ENCODE measurements around the gene MEX3A. TPM values are rescaled to one million over a fixed set of nuclear protein-coding genes. Genes with fewer than 3 reads are reported as not detected.
A peak's percentile ranks its signal among the peaks of the same experiment; 100 is the strongest.
"Not testable (repeated sequence)": the region's sequence is repeated elsewhere in the genome, so short reads cannot be mapped to it uniquely, and the experiment has no call there.

Gene MEX3A
- total RNA-seq, 2 experiments from 2014 or later = 0.48 to 0.79 TPM

- H3K27ac Mint-ChIP-seq = no peak overlapping the region
- H3K4me1 Mint-ChIP-seq = peaks cover 38% of the 10 kb centered on the region
- DNase-seq (no peak), ATAC-seq (no peak)
- peaks cover 17% of the 10 kb centered on the region for H3K27me3 Mint-ChIP-seq
- ChIA-PET POLR2A (interaction anchor here (0.6 to 2.1 kb wide), 4 partner anchors 10 to 66 kb away, joined by 3 to 7 read pairs (median 4); no protein-coding TSS in a partner anchor), CTCF (interaction anchor here (0.6 to 29.1 kb wide), 4 partner anchors 11 to 128 kb away, joined by 3 to 929 read pairs (median 26); partner anchors contain the start of gene MEX3A)
- no peaks in the 10 kb centered on the region for H3K9me3 Mint-ChIP-seq (ENCODE audit: low read depth)
- peak overlapping the region; percentile 93 for H3K4me3 Mint-ChIP-seq
- intact Hi-C loops (cut with DNase I, micrococcal nuclease) = no loop called here
- peaks cover 21% of the 10 kb centered on the region for H3K36me3 Mint-ChIP-seq (ENCODE audit: low read depth)
Observed at GRCh38 chr1:156117414-156118176, 35.3 kb upstream of the MEX3A start.

GRCh38 chr1:156116731-156117130 lies 34.5 kb upstream of the MEX3A start:
- DNase-seq; H3K9me3 Mint-ChIP-seq (ENCODE audit: low read depth); intact Hi-C loops (cut with DNase I, micrococcal nuclease); H3K27ac Mint-ChIP-seq; ATAC-seq: not testable (repeated sequence)
- CTCF ChIA-PET = interaction anchor here (1.5 to 29.1 kb wide), 3 partner anchors 12 to 29 kb away, joined by 3 to 929 read pairs (median 49); partner anchors contain the start of gene MEX3A
- Mint-ChIP-seq H3K27me3 (peaks cover 19% of the 10 kb centered on the region), H3K4me1 (peaks cover 35% of the 10 kb centered on the region), H3K4me3 (peak overlapping the region; percentile 93), H3K36me3 (ENCODE audit: low read depth) (peaks cover 21% of the 10 kb centered on the region)
- POLR2A ChIA-PET = interaction anchor here (0.7 to 2.1 kb wide), 2 partner anchors 10 to 64 kb away, joined by 3 to 4 read pairs; no protein-coding TSS in a partner anchor

GRCh38 chr1:156115514-156116374 lies 33.5 kb upstream of the MEX3A start:
- no peak for ATAC-seq
- ChIA-PET CTCF (interaction anchor here (0.8 to 29.1 kb wide), 4 partner anchors 13 to 49 kb away, joined by 3 to 929 read pairs (median 26); partner anchors contain the start of gene MEX3A), POLR2A (interaction anchor here (1.0 to 5.1 kb wide), 7 partner anchors 8 to 18 kb away, joined by 3 to 25 read pairs (median 7); no protein-coding TSS in a partner anchor)
- peaks cover 19% of the 10 kb centered on the region for H3K27me3 Mint-ChIP-seq
- no peaks in the 10 kb centered on the region for H3K9me3 Mint-ChIP-seq (ENCODE audit: low read depth)
- peak overlapping the region; percentile 83 for H3K27ac Mint-ChIP-seq
- H3K4me3 Mint-ChIP-seq = peak overlapping the region; percentile 93
- H3K36me3 Mint-ChIP-seq (ENCODE audit: low read depth) = peaks cover 21% of the 10 kb centered on the region
- intact Hi-C loops (cut with DNase I, micrococcal nuclease) = loop anchor here (1.0 to 2.0 kb wide), 3 partner anchors 8 to 63 kb away; partner anchors contain the start of gene UBQLN4 (in 1 of the 2)
- DNase-seq = no peak
- H3K4me1 Mint-ChIP-seq = peaks cover 35% of the 10 kb centered on the region

- Mint-ChIP-seq H3K27ac (peak overlapping the region; percentile 83), H3K36me3 (ENCODE audit: low read depth) (peaks cover 16% of the 10 kb centered on the region), H3K4me1 (peaks cover 28% of the 10 kb centered on the region), H3K27me3 (peaks cover 19% of the 10 kb centered on the region), H3K4me3 (peak overlapping the region; percentile 93), H3K9me3 (ENCODE audit: low read depth) (no peaks in the 10 kb centered on the region)
- POLR2A ChIA-PET = interaction anchor here (1.0 to 5.1 kb wide), 6 partner anchors 8 to 18 kb away, joined by 3 to 25 read pairs (median 8); no protein-coding TSS in a partner anchor
- intact Hi-C loops (cut with DNase I, micrococcal nuclease) = loop anchor here (1.0 to 2.0 kb wide), 7 partner anchors 8 to 390 kb away; partner anchors contain the start of gene UBQLN4 (in 1 of the 2)
- ATAC-seq (no peak), DNase-seq (peak; percentile 50)
- CTCF ChIA-PET = interaction anchor here (0.5 to 29.1 kb wide), 5 partner anchors 13 to 109 kb away, joined by 3 to 929 read pairs (median 4); partner anchors contain the start of gene MEX3A
Observed at GRCh38 chr1:156114919-156115513, 32.8 kb upstream of the MEX3A start.

- CTCF ChIA-PET = interaction anchor here (0.5 to 29.1 kb wide), 4 partner anchors 14 to 109 kb away, joined by 3 to 929 read pairs (median 26); partner anchors contain the start of gene MEX3A
- Mint-ChIP-seq H3K9me3 (ENCODE audit: low read depth) (no peaks in the 10 kb centered on the region), H3K27ac (peak within 1 kb of the TSS; percentile 83), H3K27me3 (peaks cover 19% of the 10 kb centered on the region), H3K4me1 (peaks cover 26% of the 10 kb centered on the region), H3K4me3 (peak within 1 kb of the TSS; percentile 93), H3K36me3 (ENCODE audit: low read depth) (peaks cover 13% of the 10 kb centered on the region)
- ATAC-seq (peak; percentile 91), DNase-seq (peak; percentile 90)
- POLR2A ChIA-PET = interaction anchor here (0.7 to 5.1 kb wide), 7 partner anchors 8 to 980 kb away, joined by 3 to 25 read pairs (median 7); no protein-coding TSS in a partner anchor
- intact Hi-C loops (cut with DNase I, micrococcal nuclease) = loop anchor here (1.0 to 2.0 kb wide), 6 partner anchors 8 to 391 kb away; partner anchors contain the start of gene UBQLN4 (in 1 of the 2)
Observed at GRCh38 chr1:156114101-156114918, 32.0 kb upstream of the MEX3A start, which contains the start of gene LMNA. Gene LMNA (plus strand): TSS chr1:156114711. CDS start chr1:156114919, 208 bp downstream.

- intact Hi-C loops (cut with DNase I, micrococcal nuclease) = no loop called here
- peak overlapping the region; percentile 93 for H3K4me3 Mint-ChIP-seq
- H3K36me3 Mint-ChIP-seq (ENCODE audit: low read depth) = peaks cover 11% of the 10 kb centered on the region
- no peak for ATAC-seq
- DNase-seq = no peak
- H3K4me1 Mint-ChIP-seq = peaks cover 26% of the 10 kb centered on the region
- H3K27ac Mint-ChIP-seq = peak overlapping the region; percentile 82
- POLR2A ChIA-PET = interaction anchor here (0.7 to 5.1 kb wide), 5 partner anchors 10 to 979 kb away, joined by 3 to 25 read pairs (median 4); no protein-coding TSS in a partner anchor
- H3K27me3 Mint-ChIP-seq = peaks cover 17% of the 10 kb centered on the region
- H3K9me3 Mint-ChIP-seq (ENCODE audit: low read depth) = no peaks in the 10 kb centered on the region
- CTCF ChIA-PET = interaction anchor here (0.7 to 29.1 kb wide), 4 partner anchors 9 to 37 kb away, joined by 3 to 929 read pairs (median 26); partner anchors contain the start of gene MEX3A
Observed at GRCh38 chr1:156113282-156113950, 31.2 kb upstream of the MEX3A start.

GRCh38 chr1:156112276-156113137 lies 30.2 kb upstream of the MEX3A start:
- H3K27ac Mint-ChIP-seq = no peak overlapping the region
- CTCF ChIA-PET = interaction anchor here (0.7 to 29.1 kb wide), 8 partner anchors 10 to 112 kb away, joined by 3 to 929 read pairs (median 4); partner anchors contain the start of gene MEX3A

GRCh38 chr1:156111355-156111962 lies 29.2 kb upstream of the MEX3A start:
- Mint-ChIP-seq H3K27me3 (peaks cover 14% of the 10 kb centered on the region), H3K4me3 (no peak overlapping the region), H3K27ac (peak overlapping the region; percentile 26), H3K4me1 (peaks cover 36% of the 10 kb centered on the region), H3K9me3 (ENCODE audit: low read depth) (no peaks in the 10 kb centered on the region), H3K36me3 (ENCODE audit: low read depth) (peaks cover 5% of the 10 kb centered on the region)
- intact Hi-C loops (cut with DNase I, micrococcal nuclease) = no loop called here
- ChIA-PET POLR2A (interaction anchor here (4.0 to 5.1 kb wide), 2 partner anchors 14 to 15 kb away, joined by 24 to 25 read pairs; no protein-coding TSS in a partner anchor), CTCF (interaction anchor here (0.7 to 29.1 kb wide), 6 partner anchors 9 to 113 kb away, joined by 3 to 929 read pairs (median 4); partner anchors contain the start of gene MEX3A)
- ATAC-seq = no peak
- DNase-seq = no peak

More at GRCh38 chr1:156112276-156113137, 30.2 kb upstream of the MEX3A start:
- Mint-ChIP-seq H3K4me1 (peaks cover 29% of the 10 kb centered on the region), H3K4me3 (no peak overlapping the region), H3K9me3 (ENCODE audit: low read depth) (no peaks in the 10 kb centered on the region), H3K36me3 (ENCODE audit: low read depth) (peaks cover 8% of the 10 kb centered on the region), H3K27me3 (peaks cover 17% of the 10 kb centered on the region)
- ATAC-seq = no peak
- no peak for DNase-seq
- POLR2A ChIA-PET = interaction anchor here (4.0 to 5.1 kb wide), 2 partner anchors 14 to 15 kb away, joined by 24 to 25 read pairs; no protein-coding TSS in a partner anchor
- intact Hi-C loops (cut with DNase I, micrococcal nuclease) = no loop called here

Data from activated CD4-positive, alpha-beta T cell treated with anti-CD3 and anti-CD28 coated beads for 36 hours (primary cell).